ENCODE results near the gene SPNS3.

Gene SPNS3

GRCh38 chr17:4485676-4486646 lies 52.2 kb downstream of the SPNS3 start:
- POLR2A ChIA-PET = no interaction called here

GRCh38 chr17:4487296-4487695 lies 53.6 kb downstream of the SPNS3 start:
- ChIA-PET CTCF (no interaction called here), POLR2A (interaction anchor here (0.7 kb wide), 1 partner anchor 29 kb away, joined by 4 read pairs; no protein-coding TSS in a partner anchor)
- Histone ChIP-seq H3K36me3 (ENCODE audit: control insufficient read depth in 2 of 2, insufficient read depth in 1 of 2, low read length in 2 of 2) (no peaks in the 10 kb centered on the region), H3K4me1 (ENCODE audit: control insufficient read depth, insufficient read depth, low read length) (no peaks in the 10 kb centered on the region), H3K9me3 (ENCODE audit: control insufficient read depth, insufficient read depth, low read depth, low read length) (no peaks in the 10 kb centered on the region), H3K27ac (ENCODE audit: extremely low read depth, low read depth, low read length) (no peak overlapping the region), H3K4me3 (ENCODE audit: low read depth, low read length) (no peak overlapping the region)
- no peak for TF ChIP-seq ZNF596 (tag by site-specific recombination; IDR thresholded peaks at IDR 0.05)

More at GRCh38 chr17:4485676-4486646, 52.2 kb downstream of the SPNS3 start:
- no peaks in the 10 kb centered on the region for H3K4me1 ChIP-seq (ENCODE audit: control insufficient read depth, insufficient read depth, low read length)
- CTCF ChIA-PET = interaction anchor here (0.6 kb wide), 1 partner anchor 9 kb away, joined by 4 read pairs; no protein-coding TSS in a partner anchor
- H3K36me3 ChIP-seq (ENCODE audit: control insufficient read depth in 2 of 2, insufficient read depth in 1 of 2, low read length in 2 of 2) = no peaks in the 10 kb centered on the region
- TF ChIP-seq ZNF18 (tag by site-specific recombination; IDR thresholded peaks at IDR 0.05) (no peak), KLF17 (tag by site-specific recombination; IDR thresholded peaks at IDR 0.05) (no peak)
- H3K9me3 ChIP-seq (ENCODE audit: control insufficient read depth, insufficient read depth, low read depth, low read length) = no peaks in the 10 kb centered on the region
- no peak overlapping the region for H3K27ac ChIP-seq (ENCODE audit: extremely low read depth, low read depth, low read length)
- no peak overlapping the region for H3K4me3 ChIP-seq (ENCODE audit: low read depth, low read length)

- no peaks in the 10 kb centered on the region for H3K9me3 ChIP-seq (ENCODE audit: control insufficient read depth, insufficient read depth, low read depth, low read length)
- TF ChIP-seq PRDM1 (tag by site-specific recombination; IDR thresholded peaks at IDR 0.05) = no peak
- no peak for TF ChIP-seq SETDB1 (IDR thresholded peaks at IDR 0.05; ENCODE audit: insufficient read length, low read length)
- TF ChIP-seq ZNF404 (tag by site-specific recombination; IDR thresholded peaks at IDR 0.05) = no peak
- no peak for TF ChIP-seq ZNF362 (tag by site-specific recombination; IDR thresholded peaks at IDR 0.05)
- no peak for TF ChIP-seq ZNF2 (tag by site-specific recombination; IDR thresholded peaks at IDR 0.05)
- no peak for TF ChIP-seq OVOL3 (tag by site-specific recombination; IDR thresholded peaks at IDR 0.05)
- no peak for TF ChIP-seq ZNF341 (tag by site-specific recombination; IDR thresholded peaks at IDR 0.05; ENCODE audit: low read depth)
- H3K36me3 ChIP-seq (ENCODE audit: control insufficient read depth in 2 of 2, insufficient read depth in 1 of 2, low read length in 2 of 2) = no peaks in the 10 kb centered on the region
- ChIA-PET CTCF (interaction anchor here (0.7 kb wide), 1 partner anchor 67 kb away, joined by 4 read pairs; no protein-coding TSS in a partner anchor), POLR2A (no interaction called here)
- H3K27ac ChIP-seq (ENCODE audit: extremely low read depth, low read depth, low read length) = no peak overlapping the region
- H3K4me3 ChIP-seq (ENCODE audit: low read depth, low read length) = no peak overlapping the region
- H3K4me1 ChIP-seq (ENCODE audit: control insufficient read depth, insufficient read depth, low read length) = no peaks in the 10 kb centered on the region
Observed at GRCh38 chr17:4487820-4488716, 54.3 kb downstream of the SPNS3 start.

Measured in HEK293 (cell line).